Body of pancreas (tissue), 4 donors: ENCODE data around the gene MXD4.

Source experiments
- POLR2A ChIP-seq, 3 donors: fragments of 450-650 bp; IDR thresholded peaks; one replicate each; pipeline ENCODE4 v1.6.1; 2016; ENCODE audit warnings: antibody characterized with exemption in 3 of 3, mild to moderate bottlenecking in 2 of 3
- TF ChIP-seq, protein P1 (sequence below), 7 experiments: fragments of 450-650 bp in 4 of 7; fragments of 200-600 bp in 3 of 7; sonication (generic) in 3 of 7; IDR thresholded peaks; one replicate each; pipeline ENCODE4 v1.5.1; 2016 to 2019; ENCODE audit warnings: antibody characterized with exemption in 7 of 7

DNA sequence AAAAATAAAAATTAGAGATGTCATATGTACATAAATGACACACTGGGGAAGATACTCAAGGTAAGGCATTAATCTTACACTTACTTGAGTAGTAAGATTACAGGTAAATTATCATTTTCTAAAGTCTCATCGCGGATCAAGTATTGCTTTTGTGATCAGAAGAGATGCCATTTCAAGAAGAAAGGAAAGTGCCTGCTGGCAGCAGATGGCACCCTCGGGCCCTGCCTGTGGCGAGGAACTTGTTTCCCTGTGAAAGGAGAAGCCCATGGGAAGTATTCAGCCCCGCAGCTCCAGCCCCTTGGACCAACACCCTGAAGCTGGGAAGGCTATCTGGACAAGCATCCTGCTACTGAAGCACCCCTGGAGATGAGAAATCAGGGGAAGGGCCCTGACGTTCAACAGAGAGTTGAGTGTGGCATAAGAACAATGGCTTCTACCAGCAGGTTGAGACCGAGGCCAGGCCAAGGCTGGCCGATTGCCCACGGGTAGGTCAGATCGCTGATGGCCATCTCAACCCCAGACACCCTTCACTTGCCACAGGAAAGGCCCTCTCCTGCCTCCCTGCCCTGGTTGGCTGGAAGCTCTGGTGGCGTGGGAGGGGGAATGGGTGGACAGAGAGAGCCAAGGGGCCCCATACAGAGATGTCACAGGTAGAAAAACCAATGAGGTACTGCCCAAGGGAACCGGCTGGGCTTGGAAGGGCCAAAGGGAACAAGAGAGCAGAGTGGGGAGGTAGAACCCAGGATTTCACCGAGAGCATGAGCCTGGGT, 18.8 kb upstream of the MXD4 start:
- TF ChIP-seq, protein P1, sequence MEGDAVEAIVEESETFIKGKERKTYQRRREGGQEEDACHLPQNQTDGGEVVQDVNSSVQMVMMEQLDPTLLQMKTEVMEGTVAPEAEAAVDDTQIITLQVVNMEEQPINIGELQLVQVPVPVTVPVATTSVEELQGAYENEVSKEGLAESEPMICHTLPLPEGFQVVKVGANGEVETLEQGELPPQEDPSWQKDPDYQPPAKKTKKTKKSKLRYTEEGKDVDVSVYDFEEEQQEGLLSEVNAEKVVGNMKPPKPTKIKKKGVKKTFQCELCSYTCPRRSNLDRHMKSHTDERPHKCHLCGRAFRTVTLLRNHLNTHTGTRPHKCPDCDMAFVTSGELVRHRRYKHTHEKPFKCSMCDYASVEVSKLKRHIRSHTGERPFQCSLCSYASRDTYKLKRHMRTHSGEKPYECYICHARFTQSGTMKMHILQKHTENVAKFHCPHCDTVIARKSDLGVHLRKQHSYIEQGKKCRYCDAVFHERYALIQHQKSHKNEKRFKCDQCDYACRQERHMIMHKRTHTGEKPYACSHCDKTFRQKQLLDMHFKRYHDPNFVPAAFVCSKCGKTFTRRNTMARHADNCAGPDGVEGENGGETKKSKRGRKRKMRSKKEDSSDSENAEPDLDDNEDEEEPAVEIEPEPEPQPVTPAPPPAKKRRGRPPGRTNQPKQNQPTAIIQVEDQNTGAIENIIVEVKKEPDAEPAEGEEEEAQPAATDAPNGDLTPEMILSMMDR (IDR thresholded peaks at IDR 0.05), result peak in 2 of 7 experiments; percentile 14 to 27
- TF ChIP-seq POLR2A (IDR thresholded peaks at IDR 0.05), result no peak
